HepG2 (cell line): ENCODE results near the gene DUS1L. TPM values are rescaled to one million over a fixed set of nuclear protein-coding genes. Genes with fewer than 3 reads are reported as not detected.

Source experiments
- AGO1 ChIP-seq: fragments of 200-400 bp; formaldehyde crosslinking; IDR thresholded peaks from 2 replicates; pipeline ENCODE4 v1.6.1; 2017; ENCODE audit warnings: mild to moderate bottlenecking, low read depth, low read length, moderate library complexity; ENCODE audit not compliant: poor library complexity, severe bottlenecking
- ATAD3A ChIP-seq: sonication (generic); formaldehyde crosslinking; IDR thresholded peaks from 2 replicates; pipeline ENCODE4 v1.4.0; 2020; ENCODE audit warnings: missing genetic modification reagents
- GABPB1 ChIP-seq: IDR thresholded peaks from 2 replicates; pipeline ENCODE4 v1.6.1; 2016; ENCODE audit warnings: mild to moderate bottlenecking, missing genetic modification reagents, moderate library complexity, missing compliant biosample characterization
- HNF1A ChIP-seq, 2 experiments: sonication (generic) in 1 of 2; formaldehyde crosslinking in 1 of 2; IDR thresholded peaks; 2 replicates each; pipeline versions ENCODE4 v1.4.0 to v1.6.1; 2016 to 2020; ENCODE audit warnings: borderline replicate concordance in 1 of 2, low read depth in 1 of 2, mild to moderate bottlenecking in 1 of 2, missing genetic modification reagents in 1 of 2
- MXD1 ChIP-seq: sonication (generic); formaldehyde crosslinking; IDR thresholded peaks from 2 replicates; pipeline ENCODE4 v1.4.0; 2020; ENCODE audit warnings: mild to moderate bottlenecking, missing genetic modification reagents
- NFKB2 ChIP-seq: sonication (generic); formaldehyde crosslinking; IDR thresholded peaks from 2 replicates; pipeline ENCODE4 v1.4.0; 2020; ENCODE audit warnings: missing genetic modification reagents, borderline replicate concordance
- NONO ChIP-seq, 2 experiments: fragments of 450-650 bp in 1 of 2; sonication (generic) in 1 of 2; formaldehyde crosslinking in 1 of 2; IDR thresholded peaks in 1 of 2; conservative IDR thresholded peaks in 1 of 2; 2 replicates each; pipeline versions ENCODE4 v1.6.1 to v1.8.0; 2017 to 2022; ENCODE audit warnings: mild to moderate bottlenecking in 1 of 2, missing genetic modification reagents in 1 of 2, moderate library complexity in 1 of 2
- POLR2A ChIP-seq, 2 experiments: IDR thresholded peaks; 2 replicates each; pipeline ENCODE4 v1.6.1; 2011; ENCODE audit warnings: low read depth in 2 of 2, low read length in 2 of 2, mild to moderate bottlenecking in 1 of 2, moderate library complexity in 1 of 2; ENCODE audit not compliant: insufficient read depth in 1 of 2
- ZBTB38 ChIP-seq: sonication (generic); formaldehyde crosslinking; IDR thresholded peaks from 2 replicates; pipeline ENCODE4 v1.5.1; 2020; ENCODE audit warnings: mild to moderate bottlenecking, missing genetic modification reagents
- ZBTB4 ChIP-seq: sonication (generic); formaldehyde crosslinking; IDR thresholded peaks from 2 replicates; pipeline ENCODE4 v1.4.0; 2020; ENCODE audit warnings: missing genetic modification reagents, mild to moderate bottlenecking, borderline replicate concordance
- ZFP91 ChIP-seq: sonication (generic); formaldehyde crosslinking; IDR thresholded peaks from 2 replicates; pipeline ENCODE4 v1.9.0; 2022; ENCODE audit warnings: missing genetic modification reagents, mild to moderate bottlenecking, borderline replicate concordance
- ZFX ChIP-seq: sonication (generic); formaldehyde crosslinking; IDR thresholded peaks from 2 replicates; pipeline ENCODE4 v1.4.0; 2020; ENCODE audit warnings: mild to moderate bottlenecking, low read depth, missing genetic modification reagents, moderate library complexity
- ZNF883 ChIP-seq: sonication (generic); formaldehyde crosslinking; IDR thresholded peaks from 2 replicates; pipeline ENCODE4 v1.5.1; 2020; ENCODE audit warnings: mild to moderate bottlenecking, missing genetic modification reagents; ENCODE audit errors: not compliant biosample characterization
- ZZZ3 ChIP-seq: sonication (generic); formaldehyde crosslinking; IDR thresholded peaks from 2 replicates; pipeline ENCODE4 v1.4.0; 2020; ENCODE audit warnings: missing genetic modification reagents, mild to moderate bottlenecking, borderline replicate concordance
- polyA plus RNA-seq, 8 experiments: library from polyadenylated mRNA; depleted of rRNA in 3 of 8; stranded (reverse) in 7 of 8; unstranded in 1 of 8; fragments of >200 nt; fragmentation: Illumina TruSeq in 4 of 8; extraction: Trizol in 4 of 8; gene quantifications; 2 replicates each; pipeline versions ENCODE4 v1.2.1 to v1.2.3, GENCODE V29; 2011 to 2016; ENCODE audit warnings: low read depth in 4 of 8, missing spikeins in 1 of 8, mixed read lengths in 1 of 8; ENCODE audit not compliant: insufficient read depth in 1 of 8
- total RNA-seq, 5 experiments: library from RNA; depleted of rRNA; stranded (reverse); fragments of >200 nt; fragmentation: Illumina TruSeq; extraction: Trizol; gene quantifications; 2 replicates each; pipeline ENCODE4 v1.2.3, GENCODE V29; 2016; ENCODE audit warnings: low read depth in 1 of 5

DUS1L gene
- total and polyA plus RNA-seq, 2 of the 13 experiments (the other 11 are each of a cell fraction or from before 2014, with no cell fraction given) = 81.0 to 109 TPM

GRCh38 chr17:82030470-82031302 is 34.9 kb downstream of the DUS1L start (continued):
- TF ChIP-seq GABPB1 (CRISPR knock-in tag) = peak; percentile 61; the same call in 1 of the 2 replicates
- no peak for TF ChIP-seq NFKB2 (CRISPR knock-in tag)
- no peak for TF ChIP-seq POLR2A (IDR thresholded peaks at IDR 0.05; ENCODE audit: insufficient read depth in 1 of 2, low read depth in 2 of 2, low read length in 2 of 2)
- TF ChIP-seq ATAD3A (CRISPR knock-in tag) = 0 out of 2 replicates have a peak, but pooled peaks have one; percentile 13
- 0 out of 2 replicates have a peak, but pooled peaks have one; percentile 21 for TF ChIP-seq ZZZ3 (CRISPR knock-in tag)
- TF ChIP-seq ZBTB38 (CRISPR knock-in tag) = peak; percentile 99
- TF ChIP-seq HNF1A (IDR thresholded peaks at IDR 0.05; ENCODE audit: low read depth) = no peak
- 0 out of 2 replicates have a peak, but pooled peaks have one; percentile 12 for TF ChIP-seq HNF1A (CRISPR knock-in tag; IDR thresholded peaks at IDR 0.05; ENCODE audit: borderline replicate concordance)
- TF ChIP-seq ZFP91 (CRISPR knock-in tag) = peak; percentile 46; the same call in 1 of the 2 replicates
- TF ChIP-seq NONO (IDR thresholded peaks at IDR 0.05) = no peak
- 0 out of 2 replicates have a peak, but pooled peaks have one; percentile 33 for TF ChIP-seq NONO (CRISPR knock-in tag; conservative IDR thresholded peaks at IDR 0.05)
- peak; percentile 14 for TF ChIP-seq AGO1
- TF ChIP-seq ZNF883 (CRISPR knock-in tag) = no peak
- peak; percentile 70; the same call in 1 of the 2 replicates for TF ChIP-seq ZBTB4 (CRISPR knock-in tag)
- 0 out of 2 replicates have a peak, but pooled peaks have one; percentile 18 for TF ChIP-seq MXD1 (CRISPR knock-in tag)
- TF ChIP-seq ZFX (CRISPR knock-in tag) = 0 out of 2 replicates have a peak, but pooled peaks have one; percentile 29
